ENCODE results near the gene RBCK1.

- TF ChIP-seq CTCF (IDR thresholded peaks at IDR 0.05): no peak
- TF ChIP-seq POLR2AphosphoS5 (IDR thresholded peaks at IDR 0.05): no peak
- no peak for TF ChIP-seq POLR2A (IDR thresholded peaks at IDR 0.05)
Measured at GRCh38 chr20:460707-461106, 52.6 kb downstream of the RBCK1 start.

Measured in upper lobe of left lung (tissue), 4 donors.